Islet of Langerhans (tissue), 1 donor: ENCODE data around the gene PEX14.
A peak's percentile ranks its signal among the peaks of the same experiment; 100 is the strongest.

Experiments
- FAIRE-seq: peaks from one replicate; lab custom pipeline; 2011; peaks lifted over from hg19 to GRCh38; lab: Jason Lieb, UNC

PEX14 gene

GRCh38 chr1:10549904-10550664, 75.3 kb downstream of the PEX14 start:
- FAIRE-seq = no peak

- FAIRE-seq = no peak
These were observed 78.4 kb downstream of the PEX14 start for GRCh38 chr1:10553118-10553517.

- FAIRE-seq = no peak
These were observed 81.1 kb downstream of the PEX14 start for GRCh38 chr1:10555635-10556429.

GRCh38 chr1:10556430-10557005, 81.8 kb downstream of the PEX14 start:
- no peak for FAIRE-seq

- FAIRE-seq = no peak
These were observed 83.0 kb downstream of the PEX14 start for GRCh38 chr1:10557714-10558113.

- FAIRE-seq = no peak
These were observed 84.6 kb downstream of the PEX14 start for GRCh38 chr1:10559386-10559785.

- FAIRE-seq = no peak
These were observed 86.7 kb downstream of the PEX14 start for GRCh38 chr1:10561497-10561896.

- FAIRE-seq = no peak
These were observed 87.2 kb downstream of the PEX14 start for GRCh38 chr1:10561955-10562354.

GRCh38 chr1:10564063-10564462, 89.3 kb downstream of the PEX14 start:
- no peak for FAIRE-seq

- FAIRE-seq = no peak
These were observed 94.8 kb downstream of the PEX14 start for GRCh38 chr1:10569531-10569930.

- FAIRE-seq = no peak
These were observed 100.9 kb downstream of the PEX14 start for GRCh38 chr1:10575616-10576015.

GRCh38 chr1:10578070-10578469, 103.3 kb downstream of the PEX14 start:
- no peak for FAIRE-seq

GRCh38 chr1:10583641-10584040, 108.9 kb downstream of the PEX14 start:
- no peak for FAIRE-seq

GRCh38 chr1:10585242-10585641, 110.5 kb downstream of the PEX14 start:
- no peak for FAIRE-seq

GRCh38 chr1:10586125-10586524, 111.4 kb downstream of the PEX14 start:
- no peak for FAIRE-seq

- FAIRE-seq = no peak
These were observed 113.9 kb downstream of the PEX14 start for GRCh38 chr1:10588640-10589039.

- no peak for FAIRE-seq
These were observed 114.3 kb downstream of the PEX14 start for GRCh38 chr1:10589074-10589473.

GRCh38 chr1:10591010-10591409, 116.3 kb downstream of the PEX14 start:
- FAIRE-seq = no peak

- no peak for FAIRE-seq
These were observed 117.6 kb downstream of the PEX14 start for GRCh38 chr1:10592373-10592772.

GRCh38 chr1:10593750-10594149, 119.0 kb downstream of the PEX14 start:
- peak; percentile 27 for FAIRE-seq

- no peak for FAIRE-seq
These were observed 120.0 kb downstream of the PEX14 start for GRCh38 chr1:10594595-10595223.

GRCh38 chr1:10596780-10597179, 122.0 kb downstream of the PEX14 start:
- FAIRE-seq = no peak
